Spinal cord (tissue), 10 donors: ENCODE results near the gene FH. TPM values are rescaled to one million over a fixed set of nuclear protein-coding genes. Genes with fewer than 3 reads are reported as not detected.
A peak's percentile ranks its signal among the peaks of the same experiment; 100 is the strongest.

Experiments
- DNase-seq, 6 donors: peaks; one replicate each; pipeline versions ENCODE4 v3.0.0 to v3.0.0-alpha.2; 2013 to 2015; ENCODE audit warnings: low spot score in 6 of 6, low read depth in 4 of 6
- H3K27ac ChIP-seq: one replicate; pipeline ENCODE4 v1.5.1; 2013; ENCODE audit warnings: low read depth, low read length, control low read depth
- H3K27me3 ChIP-seq: one replicate; pipeline ENCODE4 v1.6.1; 2013; ENCODE audit warnings: low read length; ENCODE audit not compliant: control insufficient read depth, insufficient read depth
- H3K36me3 ChIP-seq: one replicate; pipeline ENCODE4 v1.6.1; 2013; ENCODE audit warnings: low read length; ENCODE audit not compliant: control insufficient read depth, insufficient read depth
- H3K4me1 ChIP-seq: one replicate; pipeline ENCODE4 v1.6.1; 2013; ENCODE audit warnings: low read length; ENCODE audit not compliant: control insufficient read depth, insufficient read depth
- H3K4me3 ChIP-seq: one replicate; pipeline ENCODE4 v1.5.1; 2013; ENCODE audit warnings: low read depth, low read length, control low read depth
- H3K9me3 ChIP-seq: one replicate; pipeline ENCODE4 v1.6.1; 2013; ENCODE audit warnings: low read length; ENCODE audit not compliant: control insufficient read depth, insufficient read depth
- WGBS: methylation state at CpG from one replicate; pipeline ENCODE4 v1.1.5; 2013; ENCODE audit warnings: missing lambda C conversion rate; ENCODE audit not compliant: insufficient coverage; 5-methylcytosine and 5-hydroxymethylcytosine counted together
- polyA plus RNA-seq, 2 donors: library from polyadenylated mRNA; unstranded; fragments of 120-200 nt; gene quantifications; one replicate each; pipeline ENCODE4 v1.2.1, GENCODE V29; 2013; ENCODE audit not compliant: insufficient read length in 2 of 2
- total RNA-seq, 2 donors: library from RNA; depleted of rRNA in 1 of 2; stranded (reverse); fragments of 120-200 nt in 1 of 2; fragments of >200 nt in 1 of 2; gene quantifications; one replicate each; pipeline versions ENCODE4 v1.2.3 to v1.2.4, GENCODE V29; 2013 to 2014
- donor health status: healthy.

FH gene
- total and polyA plus RNA-seq, 4 donors, result 54.7 to 94.4 (median 71.3) TPM

- Histone ChIP-seq H3K4me1 (no peaks in the 10 kb centered on the region), H3K36me3 (no peaks in the 10 kb centered on the region), H3K4me3 (no peak overlapping the region), H3K27me3 (no peaks in the 10 kb centered on the region), H3K27ac (no peak overlapping the region), H3K9me3 (no peaks in the 10 kb centered on the region)
- WGBS, result no CpG with 5 or more reads among the region's 1 CpG
- DNase-seq, result no peak
Observed at GRCh38 chr1:241550318-241550717, 30.8 kb upstream of the FH start.

GRCh38 chr1:241548008-241548407 lies 28.5 kb upstream of the FH start:
- H3K4me1 ChIP-seq, result no peaks in the 10 kb centered on the region
- 100% methylated on average over 1 of the region's 2 CpGs for WGBS
- no peak overlapping the region for H3K4me3 ChIP-seq
- H3K9me3 ChIP-seq, result no peaks in the 10 kb centered on the region
- H3K27me3 ChIP-seq, result no peaks in the 10 kb centered on the region
- no peak for DNase-seq
- no peaks in the 10 kb centered on the region for H3K36me3 ChIP-seq
- no peak overlapping the region for H3K27ac ChIP-seq

- H3K27me3 ChIP-seq, result no peaks in the 10 kb centered on the region
- no peak for DNase-seq
- 95% methylated on average over 4 of the region's 7 CpGs for WGBS
- H3K4me3 ChIP-seq, result no peak overlapping the region
- no peaks in the 10 kb centered on the region for H3K36me3 ChIP-seq
- H3K4me1 ChIP-seq, result no peaks in the 10 kb centered on the region
- H3K9me3 ChIP-seq, result no peaks in the 10 kb centered on the region
- no peak overlapping the region for H3K27ac ChIP-seq
Observed at GRCh38 chr1:241542199-241542907, 22.8 kb upstream of the FH start.

- Histone ChIP-seq H3K36me3 (no peaks in the 10 kb centered on the region), H3K4me1 (no peaks in the 10 kb centered on the region), H3K27me3 (no peaks in the 10 kb centered on the region), H3K27ac (no peak overlapping the region), H3K9me3 (no peaks in the 10 kb centered on the region), H3K4me3 (no peak overlapping the region)
- DNase-seq, result no peak
- WGBS, result 86% methylated on average over 1 of the region's 2 CpGs
Observed at GRCh38 chr1:241536969-241537368, 17.4 kb upstream of the FH start.

GRCh38 chr1:241536304-241536703 lies 16.7 kb upstream of the FH start:
- no peak overlapping the region for H3K27ac ChIP-seq

GRCh38 chr1:241533326-241534115 lies 14.0 kb upstream of the FH start:
- WGBS, result 63% methylated on average over 3 of the region's 5 CpGs
- Histone ChIP-seq H3K9me3 (no peaks in the 10 kb centered on the region), H3K27me3 (no peaks in the 10 kb centered on the region), H3K4me1 (no peaks in the 10 kb centered on the region), H3K4me3 (no peak overlapping the region), H3K27ac (no peak overlapping the region), H3K36me3 (no peaks in the 10 kb centered on the region)
- no peak for DNase-seq

More at GRCh38 chr1:241536304-241536703, 16.7 kb upstream of the FH start:
- Histone ChIP-seq H3K4me1 (no peaks in the 10 kb centered on the region), H3K4me3 (no peak overlapping the region), H3K27me3 (no peaks in the 10 kb centered on the region), H3K9me3 (no peaks in the 10 kb centered on the region), H3K36me3 (no peaks in the 10 kb centered on the region)
- DNase-seq, result no peak
- WGBS, result 100% methylated on average over 1 of the region's 1 CpG

GRCh38 chr1:241532864-241533263 lies 13.3 kb upstream of the FH start:
- Histone ChIP-seq H3K36me3 (no peaks in the 10 kb centered on the region), H3K4me3 (no peak overlapping the region)

GRCh38 chr1:241532162-241532531 lies 12.6 kb upstream of the FH start, which contains the start of gene KMO:
Gene KMO (plus strand): TSS chr1:241532378. CDS start chr1:241532445, 67 bp downstream.
- no peaks in the 10 kb centered on the region for H3K27me3 ChIP-seq
- no peaks in the 10 kb centered on the region for H3K9me3 ChIP-seq
- no CpG with 5 or more reads among the region's 1 CpG for WGBS
- no peaks in the 10 kb centered on the region for H3K36me3 ChIP-seq
- DNase-seq, result peak in 2 of 6 donors; percentile 31 to 34
- no peaks in the 10 kb centered on the region for H3K4me1 ChIP-seq
- H3K27ac ChIP-seq, result no peak within 1 kb of the TSS
- peak within 1 kb of the TSS; percentile 54 for H3K4me3 ChIP-seq

More at GRCh38 chr1:241532864-241533263, 13.3 kb upstream of the FH start:
- WGBS, result 97% methylated on average over 4 of the region's 7 CpGs
- no peaks in the 10 kb centered on the region for H3K27me3 ChIP-seq
- H3K4me1 ChIP-seq, result no peaks in the 10 kb centered on the region
- H3K9me3 ChIP-seq, result no peaks in the 10 kb centered on the region
- H3K27ac ChIP-seq, result no peak overlapping the region
- DNase-seq, result no peak

GRCh38 chr1:241531195-241532161 lies 11.9 kb upstream of the FH start:
- no peaks in the 10 kb centered on the region for H3K27me3 ChIP-seq
- H3K9me3 ChIP-seq, result no peaks in the 10 kb centered on the region
- no peak overlapping the region for H3K27ac ChIP-seq
- H3K36me3 ChIP-seq, result no peaks in the 10 kb centered on the region
- H3K4me3 ChIP-seq, result peak overlapping the region; percentile 54
- peak in 5 of 6 donors; percentile 39 to 89 (median 57) for DNase-seq
- H3K4me1 ChIP-seq, result no peaks in the 10 kb centered on the region
- WGBS, result 29% methylated on average over 1 of the region's 11 CpGs
